Tibial nerve (tissue), 4 donors: Measurements from ENCODE around the gene USP34. TPM values are rescaled to one million over a fixed set of nuclear protein-coding genes. Genes with fewer than 3 reads are reported as not detected.

Experiments
- DNase-seq, 2 donors: peaks; one replicate each; pipeline ENCODE4 v3.0.0-alpha.2; 2019; ENCODE audit warnings: low spot score in 2 of 2
- H3K27ac ChIP-seq, 4 donors: fragments of 200-600 bp; sonication (generic) in 3 of 4; one replicate each; pipeline ENCODE4 v1.5.1; 2017 to 2019; ENCODE audit warnings: mild to moderate bottlenecking in 1 of 4
- H3K27me3 ChIP-seq, 2 donors: fragments of 200-600 bp; sonication (generic) in 1 of 2; one replicate each; pipeline versions ENCODE4 v1.5.1 to v1.6.0; 2017 to 2019
- H3K36me3 ChIP-seq, 3 donors: fragments of 200-600 bp; sonication (generic); one replicate each; pipeline ENCODE4 v1.5.1; 2018 to 2019
- H3K4me1 ChIP-seq, 4 donors: fragments of 200-600 bp; sonication (generic) in 3 of 4; one replicate each; pipeline ENCODE4 v1.5.1; 2017 to 2019
- H3K4me3 ChIP-seq, 4 donors: fragments of 200-600 bp; sonication (generic) in 3 of 4; one replicate each; pipeline ENCODE4 v1.5.1; 2017 to 2019; ENCODE audit warnings: mild to moderate bottlenecking in 1 of 4, moderate library complexity in 1 of 4
- H3K9me3 ChIP-seq, 4 donors: fragments of 200-600 bp; sonication (generic) in 3 of 4; one replicate each; pipeline ENCODE4 v1.5.1; 2017 to 2019
- EP300 ChIP-seq, 2 donors: sonication (generic); formaldehyde crosslinking; IDR thresholded peaks; one replicate each; pipeline ENCODE4 v1.6.1; 2017; ENCODE audit warnings: antibody characterized with exemption in 2 of 2, mild to moderate bottlenecking in 1 of 2
- POLR2A ChIP-seq, 2 donors: fragments of 450-650 bp; IDR thresholded peaks; one replicate each; pipeline ENCODE4 v1.6.1; 2017; ENCODE audit warnings: antibody characterized with exemption in 2 of 2, mild to moderate bottlenecking in 2 of 2, moderate library complexity in 2 of 2
- WGBS, 2 donors: methylation state at CpG; one replicate each; pipeline ENCODE4 v1.1.5; 2018; 5-methylcytosine and 5-hydroxymethylcytosine counted together
- total RNA-seq, 4 donors: library from RNA; depleted of rRNA; stranded (reverse); fragments of >200 nt; gene quantifications; one replicate each; pipeline ENCODE4 v1.1.0, GENCODE V29; 2016
- TF ChIP-seq, protein P1 (sequence below), 5 experiments: fragments of 200-600 bp in 3 of 5; fragments of 450-650 bp in 2 of 5; sonication (generic) in 3 of 5; IDR thresholded peaks; one replicate each; pipeline ENCODE4 v1.5.1; 2016 to 2019; ENCODE audit warnings: antibody characterized with exemption in 5 of 5, mild to moderate bottlenecking in 3 of 5, moderate library complexity in 2 of 5

USP34 gene
- total RNA-seq, 4 donors from 2014 or later: 114 to 211 (median 148) TPM

DNA sequence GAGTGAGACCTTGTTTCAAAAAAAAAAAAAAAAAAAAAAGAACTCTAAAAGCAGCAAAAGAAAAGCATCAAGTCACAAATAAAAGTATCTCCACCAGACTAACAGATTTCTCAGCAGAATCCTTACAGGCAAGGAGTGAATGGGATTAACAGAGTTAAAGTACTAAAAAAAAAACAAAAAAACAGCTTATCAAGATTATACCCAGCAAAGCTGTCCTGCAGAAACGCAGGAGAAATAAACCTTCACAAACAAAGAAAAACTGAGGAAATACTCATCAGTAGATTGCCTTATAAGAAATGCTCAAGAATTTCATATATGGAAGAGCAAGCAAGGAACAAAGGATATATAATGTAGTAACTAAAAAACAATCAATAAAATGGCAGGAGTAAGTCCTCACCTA, 35.6 kb downstream of the USP34 start:
- 97 to 100% methylated on average over 1 of the region's 1 CpG for WGBS, 2 donors
- H3K27ac ChIP-seq: no peak overlapping the region
- no peaks in the 10 kb centered on the region for H3K27me3 ChIP-seq
- peaks cover 0 to 10% (median 0%) of the 10 kb centered on the region in 3 donors for H3K36me3 ChIP-seq
- H3K9me3 ChIP-seq: peaks cover 0 to 10% (median 0%) of the 10 kb centered on the region in 4 donors
- TF ChIP-seq, protein P1, sequence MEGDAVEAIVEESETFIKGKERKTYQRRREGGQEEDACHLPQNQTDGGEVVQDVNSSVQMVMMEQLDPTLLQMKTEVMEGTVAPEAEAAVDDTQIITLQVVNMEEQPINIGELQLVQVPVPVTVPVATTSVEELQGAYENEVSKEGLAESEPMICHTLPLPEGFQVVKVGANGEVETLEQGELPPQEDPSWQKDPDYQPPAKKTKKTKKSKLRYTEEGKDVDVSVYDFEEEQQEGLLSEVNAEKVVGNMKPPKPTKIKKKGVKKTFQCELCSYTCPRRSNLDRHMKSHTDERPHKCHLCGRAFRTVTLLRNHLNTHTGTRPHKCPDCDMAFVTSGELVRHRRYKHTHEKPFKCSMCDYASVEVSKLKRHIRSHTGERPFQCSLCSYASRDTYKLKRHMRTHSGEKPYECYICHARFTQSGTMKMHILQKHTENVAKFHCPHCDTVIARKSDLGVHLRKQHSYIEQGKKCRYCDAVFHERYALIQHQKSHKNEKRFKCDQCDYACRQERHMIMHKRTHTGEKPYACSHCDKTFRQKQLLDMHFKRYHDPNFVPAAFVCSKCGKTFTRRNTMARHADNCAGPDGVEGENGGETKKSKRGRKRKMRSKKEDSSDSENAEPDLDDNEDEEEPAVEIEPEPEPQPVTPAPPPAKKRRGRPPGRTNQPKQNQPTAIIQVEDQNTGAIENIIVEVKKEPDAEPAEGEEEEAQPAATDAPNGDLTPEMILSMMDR (IDR thresholded peaks at IDR 0.05): no peak
- TF ChIP-seq POLR2A (IDR thresholded peaks at IDR 0.05) (no peak), EP300 (IDR thresholded peaks at IDR 0.05) (no peak)
- no peak for DNase-seq
- H3K4me1 ChIP-seq: peaks cover 0 to 11% (median 3%) of the 10 kb centered on the region in 4 donors
- no peak overlapping the region for H3K4me3 ChIP-seq

DNA sequence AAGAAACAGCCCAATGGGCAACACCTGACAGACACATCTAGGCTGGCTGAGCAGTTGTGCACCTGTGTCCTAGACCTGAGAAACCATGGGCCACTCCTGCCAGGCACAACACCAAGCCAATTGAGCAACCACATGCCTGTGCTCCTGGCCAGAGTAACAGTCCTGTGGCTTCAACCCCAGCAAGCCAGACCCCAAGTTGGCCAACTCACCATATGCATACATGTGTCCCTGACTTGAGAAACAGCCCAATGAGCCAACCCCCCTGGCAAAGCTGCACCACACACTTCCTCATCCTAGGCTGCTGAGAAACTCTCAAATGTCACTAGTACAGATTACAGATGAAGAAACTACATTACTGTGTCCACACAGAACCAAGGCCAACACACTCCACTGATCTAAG, 36.6 kb downstream of the USP34 start:
- Histone ChIP-seq H3K27me3 (no peaks in the 10 kb centered on the region), H3K4me3 (no peak overlapping the region), H3K27ac (no peak overlapping the region), H3K9me3 (peaks cover 0 to 10% (median 0%) of the 10 kb centered on the region in 4 donors), H3K4me1 (peaks cover 0 to 5% (median under 1%) of the 10 kb centered on the region in 4 donors), H3K36me3 (peaks cover 0 to 4% (median 0%) of the 10 kb centered on the region in 3 donors)
- no peak for DNase-seq
- TF ChIP-seq POLR2A (IDR thresholded peaks at IDR 0.05) (no peak), EP300 (IDR thresholded peaks at IDR 0.05) (no peak)
- TF ChIP-seq, protein P1 (IDR thresholded peaks at IDR 0.05): no peak

DNA sequence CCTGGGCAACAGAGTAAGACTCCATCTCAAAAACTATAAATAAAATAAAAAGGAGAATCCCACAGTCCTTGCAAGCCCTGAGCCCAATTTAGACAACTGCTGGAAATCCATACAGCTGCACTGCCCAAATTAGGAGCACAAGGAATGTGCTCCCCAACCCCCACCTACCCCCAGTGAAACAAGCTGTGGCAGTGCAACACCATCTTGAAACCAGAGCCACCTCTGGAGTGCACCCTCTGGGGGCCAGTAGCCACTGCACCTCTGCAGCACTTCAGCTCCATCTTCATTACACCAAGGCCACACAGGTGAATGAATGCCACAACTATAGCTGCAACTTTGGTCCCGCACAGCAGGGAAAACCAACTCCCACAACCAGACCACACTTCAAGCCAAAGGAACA, 37.3 kb downstream of the USP34 start:
- no peaks in the 10 kb centered on the region for H3K36me3 ChIP-seq
- no peak overlapping the region for H3K27ac ChIP-seq
- DNase-seq: no peak
- WGBS, 2 donors: 100% methylated on average over 1 of the region's 1 CpG
- TF ChIP-seq POLR2A (IDR thresholded peaks at IDR 0.05) (no peak), EP300 (IDR thresholded peaks at IDR 0.05) (no peak)
- TF ChIP-seq, protein P1 (IDR thresholded peaks at IDR 0.05): no peak
- no peak overlapping the region for H3K4me3 ChIP-seq
- H3K4me1 ChIP-seq: peaks cover 0 to 5% (median 0%) of the 10 kb centered on the region in 4 donors
- no peaks in the 10 kb centered on the region for H3K27me3 ChIP-seq
- H3K9me3 ChIP-seq: peaks cover 0 to 10% (median 0%) of the 10 kb centered on the region in 4 donors

DNA sequence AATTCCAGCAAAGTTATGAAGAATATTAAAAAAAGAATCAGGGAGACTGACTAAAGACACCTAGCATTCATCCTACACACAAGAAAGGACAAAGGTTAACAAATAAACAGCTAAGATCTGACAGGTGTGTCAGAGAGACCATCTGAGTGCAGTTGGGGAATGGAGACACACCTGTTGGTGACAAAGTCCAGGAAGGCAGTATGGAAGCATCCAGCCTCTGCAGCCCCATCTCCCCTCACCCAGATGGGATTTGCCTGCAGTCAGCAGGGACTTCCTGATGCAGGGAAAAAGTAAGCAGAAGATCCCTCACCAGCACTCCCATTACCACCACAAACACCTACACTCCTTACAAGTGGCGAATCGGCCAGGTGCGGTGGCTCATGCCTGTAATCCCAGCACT, 37.9 kb downstream of the USP34 start:
- Histone ChIP-seq H3K4me3 (no peak overlapping the region), H3K9me3 (peaks cover 0 to 10% (median 0%) of the 10 kb centered on the region in 4 donors), H3K4me1 (peaks cover 0 to 5% (median 0%) of the 10 kb centered on the region in 4 donors), H3K36me3 (no peaks in the 10 kb centered on the region), H3K27me3 (no peaks in the 10 kb centered on the region), H3K27ac (no peak overlapping the region)
- no peak for DNase-seq
- no peak for TF ChIP-seq POLR2A (IDR thresholded peaks at IDR 0.05)
- TF ChIP-seq, protein P1 (IDR thresholded peaks at IDR 0.05): no peak
- TF ChIP-seq EP300 (IDR thresholded peaks at IDR 0.05): no peak
- WGBS, 2 donors: 98 to 100% methylated on average over 3 of the region's 3 CpGs

GRCh38 chr2:61431345-61431744, 39.5 kb downstream of the USP34 start:
- no peak for DNase-seq
- Histone ChIP-seq H3K4me1 (peaks cover 0 to 5% (median 2%) of the 10 kb centered on the region in 4 donors), H3K27ac (no peak overlapping the region), H3K36me3 (no peaks in the 10 kb centered on the region), H3K9me3 (no peaks in the 10 kb centered on the region), H3K4me3 (no peak overlapping the region), H3K27me3 (no peaks in the 10 kb centered on the region)
- WGBS, 2 donors: 88 to 98% methylated on average over 5 of the region's 5 CpGs
- no peak for TF ChIP-seq EP300 (IDR thresholded peaks at IDR 0.05)
- no peak for TF ChIP-seq POLR2A (IDR thresholded peaks at IDR 0.05)
